Natural killer cell (primary cell): ENCODE results near the gene ZBTB14. TPM values are rescaled to one million over a fixed set of nuclear protein-coding genes. Genes with fewer than 3 reads are reported as not detected.

Source experiments
- ATAC-seq, 3 donors: fragments of 150-1000 bp in 2 of 3; fragments of 200-7000 bp in 1 of 3; cut with Tn5 transposase; 1 replicate in 1 of 3; 2 replicates in 2 of 3; pipeline ENCODE4 v1.10.0; 2021; ENCODE audit warnings: mild to moderate bottlenecking in 2 of 3, moderate library complexity in 2 of 3
- DNase-seq, 2 donors: peaks; one replicate each; pipeline versions ENCODE4 v3.0.0 to v3.0.0-alpha.2; 2013 to 2021; ENCODE audit warnings: mixed read lengths in 1 of 2
- H3K27ac ChIP-seq: one replicate; pipeline ENCODE4 v1.5.1; 2013; ENCODE audit warnings: mild to moderate bottlenecking, low read length
- H3K27me3 ChIP-seq: one replicate; pipeline ENCODE4 v1.6.1; 2013; ENCODE audit warnings: low read length; ENCODE audit not compliant: control insufficient read depth, insufficient read depth
- H3K36me3 ChIP-seq: one replicate; pipeline ENCODE4 v1.6.1; 2013; ENCODE audit warnings: low read length; ENCODE audit not compliant: control insufficient read depth, insufficient read depth
- H3K4me1 ChIP-seq: one replicate; pipeline ENCODE4 v1.6.1; 2013; ENCODE audit warnings: low read length; ENCODE audit not compliant: control insufficient read depth, insufficient read depth
- H3K4me3 ChIP-seq: one replicate; pipeline ENCODE4 v1.5.1; 2013; ENCODE audit warnings: low read length
- H3K9me3 ChIP-seq: one replicate; pipeline ENCODE4 v1.6.1; 2013; ENCODE audit warnings: low read length; ENCODE audit not compliant: control insufficient read depth, insufficient read depth
- H3K27ac Mint-ChIP-seq, 2 donors: one replicate each; pipeline ENCODE4 v1.8.0; 2022; ENCODE audit warnings: mild to moderate bottlenecking in 2 of 2, mixed read lengths in 2 of 2, moderate library complexity in 1 of 2
- H3K27me3 Mint-ChIP-seq, 2 donors: one replicate each; pipeline ENCODE4 v1.8.0; 2022; ENCODE audit warnings: low read depth in 2 of 2, mixed read lengths in 2 of 2
- H3K36me3 Mint-ChIP-seq: one replicate; pipeline ENCODE4 v1.8.0; 2022; ENCODE audit warnings: mixed read lengths
- H3K4me1 Mint-ChIP-seq, 2 donors: one replicate each; pipeline ENCODE4 v1.8.0; 2022; ENCODE audit warnings: mixed read lengths in 2 of 2
- H3K4me3 Mint-ChIP-seq: one replicate; pipeline ENCODE4 v1.8.0; 2022; ENCODE audit warnings: mild to moderate bottlenecking, moderate library complexity, mixed read lengths
- H3K9me3 Mint-ChIP-seq, 2 donors: one replicate each; pipeline ENCODE4 v1.8.0; 2022; ENCODE audit warnings: mixed read lengths in 2 of 2
- CTCF ChIP-seq: fragments of 200-600 bp; IDR thresholded peaks from one replicate; pipeline ENCODE4 v1.8.0; 2022; ENCODE audit warnings: antibody characterized with exemption
- WGBS: methylation state at CpG from one replicate; pipeline ENCODE4 v1.1.7; 2013; ENCODE audit warnings: missing lambda C conversion rate; ENCODE audit not compliant: insufficient coverage; 5-methylcytosine and 5-hydroxymethylcytosine counted together
- intact Hi-C: fragments of 100-400 bp; cut with micrococcal nuclease; formaldehyde crosslinking; loops from one replicate; pipeline ENCODE4 v1.14.2; 2022
- total RNA-seq, 4 donors: library from RNA; stranded (reverse); fragments of 120-200 nt in 1 of 4; gene quantifications; one replicate each; pipeline versions ENCODE4 v1.2.3 to v1.2.4, GENCODE V29; 2013 to 2022

Gene ZBTB14
- total RNA-seq, 3 donors from 2014 or later (not counting 1 experiment from before 2014, with no cell fraction given), result 24.7 to 25.9 (median 25.5) TPM

DNA sequence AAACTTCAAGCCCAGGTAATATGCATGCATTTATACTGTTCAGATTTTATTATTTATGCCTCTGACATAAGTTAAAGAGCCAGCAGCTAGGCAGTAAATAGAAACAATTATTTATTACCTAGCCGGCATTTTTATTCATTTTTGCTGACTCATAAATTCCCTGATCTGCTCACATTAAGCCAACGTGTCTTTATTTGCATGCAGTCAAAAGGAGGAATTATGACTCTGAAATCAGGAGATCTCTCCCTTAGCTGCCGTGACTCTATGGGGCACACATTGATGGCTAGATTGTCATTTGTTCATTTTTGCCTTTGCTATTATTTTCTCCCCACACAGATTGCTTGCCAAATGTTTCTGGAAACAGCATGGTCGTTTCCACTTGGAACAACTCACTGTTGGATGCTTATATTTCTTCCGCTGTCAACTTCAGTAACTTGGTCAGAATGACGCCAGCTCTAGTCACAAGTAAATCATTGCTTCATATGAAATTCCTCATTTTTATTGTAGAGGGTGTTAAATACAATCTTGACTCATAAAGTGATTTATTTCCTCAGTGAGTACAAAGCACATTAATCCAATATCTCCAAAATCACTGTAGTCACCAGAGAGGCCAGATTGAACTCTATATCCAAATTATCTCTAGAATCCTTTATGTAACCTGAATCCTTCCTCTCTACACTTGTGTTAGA, 15.9 kb upstream of the ZBTB14 start:
- peak overlapping the region in 1 of 2 donors; percentile 49 for H3K27ac Mint-ChIP-seq
- H3K27ac ChIP-seq, result no peak overlapping the region
- H3K9me3 Mint-ChIP-seq, result no peaks in the 10 kb centered on the region
- TF ChIP-seq CTCF, result no peak
- DNase-seq, result no peak
- no peaks in the 10 kb centered on the region for H3K36me3 ChIP-seq
- peaks cover 5% of the 10 kb centered on the region for H3K4me1 ChIP-seq
- no peaks in the 10 kb centered on the region for H3K36me3 Mint-ChIP-seq
- no peaks in the 10 kb centered on the region for H3K27me3 Mint-ChIP-seq
- intact Hi-C loops, result loop anchor here (2.0 kb wide), 1 partner anchor 15 kb away; no protein-coding TSS in a partner anchor
- H3K4me3 ChIP-seq, result no peak overlapping the region
- peak overlapping the region; percentile 45 for H3K4me3 Mint-ChIP-seq
- no peaks in the 10 kb centered on the region for H3K9me3 ChIP-seq
- H3K27me3 ChIP-seq, result no peaks in the 10 kb centered on the region
- peaks cover 26 to 27% of the 10 kb centered on the region in 2 donors for H3K4me1 Mint-ChIP-seq
- no peak for ATAC-seq
- 64% methylated on average over 6 of the region's 6 CpGs for WGBS

- 40% methylated on average over 4 of the region's 5 CpGs for WGBS
- Mint-ChIP-seq H3K4me3 (peak overlapping the region; percentile 86), H3K9me3 (no peaks in the 10 kb centered on the region), H3K27ac (peak overlapping the region; percentile 86 to 90), H3K36me3 (no peaks in the 10 kb centered on the region), H3K27me3 (no peaks in the 10 kb centered on the region), H3K4me1 (peaks cover 26 to 27% of the 10 kb centered on the region in 2 donors)
- peaks cover 5% of the 10 kb centered on the region for H3K4me1 ChIP-seq
- intact Hi-C loops, result loop anchor here (2.0 kb wide), 1 partner anchor 13 kb away; no protein-coding TSS in a partner anchor
- DNase-seq (peak in 1 of 2 donors; percentile 72), ATAC-seq (peak; percentile 90 to 96 (median 95))
- no peaks in the 10 kb centered on the region for H3K27me3 ChIP-seq
- no peak for TF ChIP-seq CTCF
- H3K4me3 ChIP-seq, result peak overlapping the region; percentile 32
- peak overlapping the region; percentile 83 for H3K27ac ChIP-seq
- H3K36me3 ChIP-seq, result no peaks in the 10 kb centered on the region
- H3K9me3 ChIP-seq, result no peaks in the 10 kb centered on the region
These were observed 14.5 kb upstream of the ZBTB14 start for GRCh38 chr18:5309888-5310470.

DNA sequence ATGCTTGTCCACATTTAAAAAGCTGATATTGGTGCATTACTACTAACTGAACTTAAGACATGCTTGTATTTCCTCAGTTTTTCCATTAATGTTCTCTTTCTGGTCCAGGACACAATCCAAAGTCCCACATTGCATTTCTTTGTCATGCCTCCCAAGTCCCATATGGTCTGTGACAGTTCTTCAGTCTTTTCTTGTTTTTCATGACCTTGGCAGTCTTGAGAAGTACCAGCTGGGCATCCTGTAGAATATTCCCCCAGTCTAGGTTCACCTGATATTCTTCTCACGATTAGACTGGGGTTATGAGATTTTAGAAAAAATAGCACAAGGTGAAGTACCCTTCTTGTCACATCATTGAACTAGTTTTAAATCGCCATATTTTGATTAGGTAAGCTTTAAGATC, 10.3 kb upstream of the ZBTB14 start:
- H3K36me3 Mint-ChIP-seq, result peaks cover 4% of the 10 kb centered on the region
- no peak overlapping the region for H3K4me3 Mint-ChIP-seq
- no peak overlapping the region for H3K27ac Mint-ChIP-seq
- Histone ChIP-seq H3K9me3 (no peaks in the 10 kb centered on the region), H3K27ac (no peak overlapping the region), H3K4me3 (no peak overlapping the region), H3K36me3 (no peaks in the 10 kb centered on the region), H3K4me1 (peaks cover 5% of the 10 kb centered on the region), H3K27me3 (peaks cover 5% of the 10 kb centered on the region)
- no CpG with 5 or more reads among the region's 2 CpGs for WGBS
- intact Hi-C loops, result no loop called here
- H3K9me3 Mint-ChIP-seq, result no peaks in the 10 kb centered on the region
- TF ChIP-seq CTCF, result no peak
- H3K27me3 Mint-ChIP-seq, result peaks cover 22 to 38% of the 10 kb centered on the region in 2 donors
- DNase-seq, result no peak
- no peak for ATAC-seq
- H3K4me1 Mint-ChIP-seq, result peaks cover 17 to 19% of the 10 kb centered on the region in 2 donors
